GM12892 (cell line): Measurements from ENCODE around the gene PHLDB2.

Experiments used
- DNase-seq: peaks from one replicate; pipeline ENCODE4 v3.0.0; 2011; ENCODE audit not compliant: insufficient read length
- FAIRE-seq: peaks from 2 replicates; lab custom pipeline; 2011; peaks lifted over from hg19 to GRCh38; lab: Jason Lieb, UNC
- POLR2A ChIP-seq: IDR thresholded peaks from 2 replicates; pipeline ENCODE4 v1.6.1; 2011; ENCODE audit warnings: low read depth, low read length, control low read depth
- POLR2AphosphoS5 ChIP-seq: IDR thresholded peaks from 2 replicates; pipeline ENCODE4 v1.6.1; 2011; ENCODE audit warnings: low read depth, low read length, control low read depth
- TAF1 ChIP-seq: IDR thresholded peaks from 2 replicates; pipeline ENCODE4 v1.6.1; 2011; ENCODE audit warnings: low read depth, mild to moderate bottlenecking, control low read depth, low read length, borderline replicate concordance

Gene PHLDB2

GRCh38 chr3:111936967-111937366 lies 77.9 kb downstream of the PHLDB2 start:
- FAIRE-seq (no peak), DNase-seq (no peak)
- no peak for TF ChIP-seq POLR2A
- TF ChIP-seq TAF1 = no peak
- TF ChIP-seq POLR2AphosphoS5 = no peak

GRCh38 chr3:111937871-111938270 lies 78.8 kb downstream of the PHLDB2 start:
- no peak for TF ChIP-seq POLR2A
- no peak for TF ChIP-seq POLR2AphosphoS5
- no peak for TF ChIP-seq TAF1
- DNase-seq (no peak), FAIRE-seq (no peak)

DNA sequence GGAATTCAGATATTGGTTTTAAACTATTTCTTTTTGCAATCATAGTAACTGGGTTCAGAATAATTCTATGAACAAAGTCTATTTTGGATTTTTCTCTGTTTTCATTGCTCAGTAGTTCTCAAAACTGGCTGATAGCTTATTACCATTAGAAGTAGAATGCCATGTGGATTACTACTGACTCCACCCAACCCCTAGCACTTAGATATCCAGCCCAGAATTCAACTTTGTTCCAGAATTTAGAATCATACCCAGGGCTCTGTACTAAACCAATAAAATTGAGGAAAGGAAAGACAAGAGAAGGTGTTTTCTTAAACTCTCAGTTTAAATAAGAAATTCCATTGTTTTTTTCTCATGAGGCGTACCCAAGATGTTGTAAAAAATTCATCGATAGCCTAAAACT lies 80.8 kb downstream of the PHLDB2 start:
- TF ChIP-seq POLR2A = no peak
- no peak for TF ChIP-seq POLR2AphosphoS5
- TF ChIP-seq TAF1 = no peak
- DNase-seq (no peak), FAIRE-seq (no peak)

GRCh38 chr3:111943533-111943932 lies 84.5 kb downstream of the PHLDB2 start:
- FAIRE-seq = no peak
- TF ChIP-seq POLR2A = no peak
- TF ChIP-seq POLR2AphosphoS5 = no peak
- no peak for TF ChIP-seq TAF1
- no peak for DNase-seq

GRCh38 chr3:111944372-111944771 lies 85.3 kb downstream of the PHLDB2 start:
- no peak for FAIRE-seq
- TF ChIP-seq POLR2AphosphoS5 = no peak
- TF ChIP-seq TAF1 = no peak
- no peak for TF ChIP-seq POLR2A
- DNase-seq = no peak

DNA sequence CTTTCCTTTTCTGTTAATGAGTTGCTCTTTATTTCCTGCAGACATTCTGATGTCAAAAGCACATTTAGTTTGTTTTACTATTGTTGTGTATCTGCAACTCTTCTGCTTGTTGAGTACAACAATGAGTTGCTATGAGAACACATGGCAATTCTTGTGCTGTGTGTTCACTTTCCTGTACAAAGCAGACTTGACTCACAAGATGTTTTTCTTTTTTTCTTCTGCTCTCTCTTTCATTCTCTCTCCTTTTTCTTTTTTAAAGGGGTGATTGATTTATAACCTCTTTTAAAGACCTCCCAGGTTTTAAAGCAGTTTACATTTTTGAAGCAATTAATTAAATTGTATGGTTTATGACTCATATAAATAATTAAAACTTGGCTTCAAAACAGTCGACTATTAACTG lies 88.2 kb downstream of the PHLDB2 start:
- no peak for FAIRE-seq
- DNase-seq = no peak
- TF ChIP-seq POLR2A = no peak
- TF ChIP-seq TAF1 = no peak
- TF ChIP-seq POLR2AphosphoS5 = no peak

DNA sequence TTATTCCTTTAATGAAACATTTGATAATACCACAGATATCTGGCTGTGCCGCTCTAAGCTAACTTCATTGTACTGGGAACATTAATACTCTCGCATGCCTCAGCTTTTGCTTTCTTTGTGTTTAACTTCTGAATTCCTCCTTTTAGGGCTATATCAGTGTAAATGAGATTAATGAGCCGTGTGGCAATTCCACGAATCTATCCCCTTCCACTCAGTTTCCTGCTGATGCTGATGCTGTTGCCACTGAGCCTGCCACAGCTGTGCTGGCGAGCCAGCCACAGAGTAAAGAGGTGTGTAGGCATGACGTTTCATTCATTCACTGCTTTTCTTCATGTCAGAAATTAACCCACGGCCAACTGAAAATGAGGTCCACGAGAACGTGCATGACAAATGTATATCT lies 89.7 kb downstream of the PHLDB2 start:
- TF ChIP-seq TAF1 = no peak
- TF ChIP-seq POLR2AphosphoS5 = no peak
- TF ChIP-seq POLR2A = no peak
- FAIRE-seq (no peak), DNase-seq (no peak)

DNA sequence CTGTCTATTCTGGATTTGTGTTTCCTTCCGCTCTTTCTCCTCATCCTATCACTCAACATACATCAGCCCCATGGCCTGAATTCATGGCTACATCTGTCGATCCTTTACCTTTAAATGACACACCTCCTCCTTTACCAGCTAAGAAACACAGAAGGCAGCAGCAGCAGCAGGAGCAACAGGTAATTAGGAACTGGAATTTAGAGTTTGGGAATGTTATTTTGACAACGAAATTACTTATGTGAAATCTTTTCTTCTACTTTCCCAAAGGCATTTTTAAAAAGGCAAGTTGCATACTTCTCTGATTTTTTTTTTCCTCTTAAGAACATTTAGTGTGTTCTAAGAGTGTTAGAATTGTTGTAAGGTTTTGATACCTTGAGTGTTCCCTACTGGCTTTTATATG lies 90.6 kb downstream of the PHLDB2 start:
- DNase-seq = no peak
- FAIRE-seq = no peak
- TF ChIP-seq TAF1 = no peak

GRCh38 chr3:111951032-111951431 lies 92.0 kb downstream of the PHLDB2 start:
- TF ChIP-seq POLR2AphosphoS5 (no peak), POLR2A (no peak), TAF1 (no peak)
- FAIRE-seq (no peak), DNase-seq (no peak)

DNA sequence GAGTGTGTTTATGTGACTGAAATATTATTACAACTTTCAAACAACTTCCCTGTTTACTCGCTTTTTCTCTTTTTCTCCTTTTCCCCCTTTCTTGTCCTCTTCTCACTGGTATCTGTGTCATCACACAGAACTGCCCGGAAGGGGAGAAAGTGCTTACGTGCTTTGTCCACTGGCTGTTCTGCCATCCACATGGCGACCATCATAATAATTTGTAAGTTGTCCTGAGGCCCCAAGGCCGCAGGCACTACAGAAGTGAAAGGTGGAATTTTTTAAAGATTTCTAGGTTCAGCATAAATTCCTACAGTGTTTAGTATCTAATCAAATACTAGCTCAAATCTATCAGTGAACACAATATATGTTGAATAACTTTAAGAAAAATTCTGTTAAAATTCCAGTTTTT lies 93.0 kb downstream of the PHLDB2 start:
- FAIRE-seq = no peak
- no peak for DNase-seq
- TF ChIP-seq TAF1 = no peak

DNA sequence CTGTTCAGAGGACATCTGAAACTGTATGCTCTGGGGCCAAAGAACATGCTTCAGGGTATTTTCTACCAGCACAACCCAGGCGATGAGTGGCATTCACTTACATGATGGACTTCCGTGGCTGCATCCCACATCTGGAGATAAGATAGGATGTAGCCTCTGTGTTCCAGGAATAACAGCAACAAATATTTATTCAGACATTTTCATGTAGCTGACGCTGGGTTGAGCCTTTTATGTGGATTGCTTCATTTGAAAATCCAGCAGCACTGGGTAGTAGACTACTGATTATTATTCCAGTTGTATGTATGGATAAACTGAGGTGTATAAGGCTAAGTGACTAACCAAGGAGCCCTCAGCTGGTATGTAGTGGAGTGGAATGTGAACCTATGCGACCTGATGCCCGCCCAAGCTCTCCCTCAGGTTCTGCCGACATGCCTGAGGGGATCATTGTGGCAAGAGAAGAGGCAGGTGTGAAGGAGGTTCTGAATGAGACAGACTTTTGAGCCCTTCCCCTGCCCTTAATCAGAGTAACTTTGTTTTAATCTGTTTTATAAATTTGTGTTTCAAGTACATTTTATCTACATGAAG lies 93.9 kb downstream of the PHLDB2 start:
- TF ChIP-seq TAF1 = no peak
- no peak for TF ChIP-seq POLR2AphosphoS5
- TF ChIP-seq POLR2A = no peak
- DNase-seq = no peak
- no peak for FAIRE-seq

DNA sequence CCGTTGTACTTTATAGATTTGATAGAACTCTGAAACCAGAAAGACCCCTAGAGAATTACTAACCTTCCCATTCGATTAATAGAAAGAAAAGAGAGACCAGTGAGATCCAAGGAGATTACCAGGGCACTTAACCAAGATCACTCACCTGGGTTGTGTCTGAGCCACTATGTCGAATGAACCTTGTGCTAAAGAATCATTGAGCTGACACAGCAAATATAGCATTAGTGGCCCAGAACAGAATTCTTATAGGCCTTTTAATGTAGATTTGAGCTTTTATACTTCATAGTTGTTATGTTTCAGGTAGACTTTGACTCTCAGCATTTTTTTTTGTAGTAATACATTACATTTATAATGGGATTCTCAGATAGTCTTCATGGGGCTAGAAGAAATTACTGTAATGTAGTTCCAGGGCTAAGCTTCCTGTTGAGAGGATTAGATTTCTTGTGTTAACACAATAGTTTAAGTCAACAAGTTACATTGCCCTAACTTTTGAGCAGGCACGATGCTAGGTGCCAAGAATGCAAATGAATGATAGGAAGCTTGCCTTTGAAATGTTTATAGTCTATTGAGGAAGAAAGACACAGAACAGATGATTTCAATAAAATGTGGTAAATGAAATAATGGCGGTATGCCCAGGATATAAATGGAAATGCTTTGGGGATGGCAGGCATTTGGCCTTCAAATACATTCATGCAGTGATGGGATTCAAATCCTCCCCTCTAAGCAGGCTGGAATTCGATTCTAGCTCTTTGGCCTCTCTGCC lies 95.3 kb downstream of the PHLDB2 start:
- no peak for TF ChIP-seq POLR2AphosphoS5
- TF ChIP-seq TAF1 = no peak
- no peak for TF ChIP-seq POLR2A
- no peak for DNase-seq
- no peak for FAIRE-seq

GRCh38 chr3:111955876-111956275 lies 96.8 kb downstream of the PHLDB2 start:
- FAIRE-seq = no peak
- DNase-seq = no peak
- TF ChIP-seq POLR2AphosphoS5 (no peak), POLR2A (no peak), TAF1 (no peak)
